Measurements from ENCODE around the gene LCE2A. TPM values are rescaled to one million over a fixed set of nuclear protein-coding genes. Genes with fewer than 3 reads are reported as not detected.

LCE2A gene
- total and polyA plus RNA-seq, 2 of the 8 experiments (the other 6 are each of a cell fraction or from before 2014, with no cell fraction given) = not detected

- H3K23ac ChIP-seq (ENCODE audit: insufficient read length) = no peak overlapping the region
- no peak for FAIRE-seq
- H2BK20ac ChIP-seq (ENCODE audit: low read length) = no peak overlapping the region
- H2AK5ac ChIP-seq (ENCODE audit: low read depth, low read length) = no peak overlapping the region
- H4K91ac ChIP-seq (replicated peaks; ENCODE audit: insufficient read length, low read length) = no peak overlapping the region
- no peak overlapping the region for H3K4me2 ChIP-seq (ENCODE audit: insufficient read depth in 1 of 2, low read depth in 2 of 2, low read length in 2 of 2)
- H3K79me1 ChIP-seq (ENCODE audit: low read depth, low read length) = no peaks in the 10 kb centered on the region
- peaks cover 82 to 97% of the 10 kb centered on the region in 2 experiments for H3K9me3 ChIP-seq (ENCODE audit: insufficient read depth in 2 of 2, low read depth in 1 of 2, low read length in 1 of 2)
- H3K27me3 ChIP-seq (replicated peaks in 1 of 4; ENCODE audit: control insufficient read depth in 3 of 4, extremely low read depth in 1 of 4, insufficient read depth in 3 of 4, low read length in 3 of 4) = no peaks in the 10 kb centered on the region
- no peak overlapping the region for H3K4ac ChIP-seq (replicated peaks; ENCODE audit: insufficient read length, low read depth, low read length)
- ChIA-PET POLR2A (ENCODE audit: partially characterized antibody) (no interaction called here), CTCF (ENCODE audit: partially characterized antibody) (no interaction called here)
- H3K56ac ChIP-seq (replicated peaks; ENCODE audit: insufficient read length, low read depth, low read length) = no peak overlapping the region
- no peak for DNase-seq (ENCODE audit: low read depth in 1 of 2, low spot score in 2 of 2)
- H4K5ac ChIP-seq (ENCODE audit: insufficient read length, low read depth, low read length) = no peak overlapping the region
- H2BK15ac ChIP-seq (ENCODE audit: low read length) = no peak overlapping the region
- no peak overlapping the region for H2BK12ac ChIP-seq (ENCODE audit: low read depth, low read length)
- H3K23me2 ChIP-seq (ENCODE audit: low read depth, low read length) = no peaks in the 10 kb centered on the region
- H3K9ac ChIP-seq (replicated peaks in 1 of 4; ENCODE audit: extremely low read depth in 1 of 4, low read depth in 3 of 4, low read length in 3 of 4) = no peak overlapping the region
- no peak overlapping the region for H2AFZ ChIP-seq (ENCODE audit: low read length)
- H3K18ac ChIP-seq (ENCODE audit: extremely low read depth, low read length) = no peak overlapping the region
- H4K20me1 ChIP-seq (replicated peaks in 1 of 2; ENCODE audit: control insufficient read depth in 1 of 2, insufficient read depth in 2 of 2, low read length in 2 of 2) = no peaks in the 10 kb centered on the region
- H3K27ac ChIP-seq (ENCODE audit: low read depth, low read length) = no peak overlapping the region
- no peaks in the 10 kb centered on the region; a peak in 1 of 8 replicates for H3K36me3 ChIP-seq (ENCODE audit: control insufficient read depth in 2 of 4, insufficient read depth in 4 of 4, low read length in 3 of 4)
- no peak overlapping the region for H3K4me3 ChIP-seq (ENCODE audit: extremely low read depth in 1 of 4, insufficient read depth in 2 of 4, low read depth in 3 of 4, low read length in 4 of 4)
- no peak overlapping the region for H3K14ac ChIP-seq (ENCODE audit: insufficient read length)
- no peaks in the 10 kb centered on the region for H3K4me1 ChIP-seq (replicated peaks in 1 of 4; ENCODE audit: control insufficient read depth in 3 of 4, insufficient read depth in 4 of 4, low read length in 3 of 4)
- no peak overlapping the region for H4K8ac ChIP-seq (ENCODE audit: extremely low read depth, insufficient read depth, low read length)
- H3K79me2 ChIP-seq (ENCODE audit: control insufficient read depth in 1 of 2, insufficient read depth in 2 of 2, low read length in 2 of 2) = no peaks in the 10 kb centered on the region
- H2BK5ac ChIP-seq (ENCODE audit: low read depth, low read length) = no peak overlapping the region
- no peak overlapping the region for H2BK120ac ChIP-seq (replicated peaks; ENCODE audit: low read depth, low read length)
- no peak for TF ChIP-seq CBX5 (IDR thresholded peaks at IDR 0.05; ENCODE audit: low read depth, low read length)
- no peak for TF ChIP-seq YY1 (IDR thresholded peaks at IDR 0.05; ENCODE audit: low read depth, low read length)
- TF ChIP-seq SIN3A (conservative IDR thresholded peaks at IDR 0.05 in 1 of 2, IDR thresholded peaks at IDR 0.05 in 1 of 2; ENCODE audit: low read depth in 1 of 2, low read length in 2 of 2) = no peak
- no peak for TF ChIP-seq ZNF274 (IDR thresholded peaks at IDR 0.05; ENCODE audit: borderline replicate concordance, extremely low read depth, low read length)
- TF ChIP-seq CHD2 (IDR thresholded peaks at IDR 0.05; ENCODE audit: low read length) = no peak
- no peak for TF ChIP-seq ATF2 (IDR thresholded peaks at IDR 0.05; ENCODE audit: low read length)
- TF ChIP-seq CHD1 (IDR thresholded peaks at IDR 0.05; ENCODE audit: low read depth, low read length) = no peak
- no peak for TF ChIP-seq HDAC2 (IDR thresholded peaks at IDR 0.05; ENCODE audit: borderline replicate concordance in 1 of 2, low read depth in 2 of 2, low read length in 2 of 2)
- no peak for TF ChIP-seq JUND (IDR thresholded peaks at IDR 0.05; ENCODE audit: low read length)
- no peak for TF ChIP-seq HDAC6 (IDR thresholded peaks at IDR 0.05; ENCODE audit: low read depth, low read length)
- no peak for TF ChIP-seq SIRT6 (IDR thresholded peaks at IDR 0.05; ENCODE audit: low read length)
- TF ChIP-seq EGR1 (IDR thresholded peaks at IDR 0.05; ENCODE audit: borderline replicate concordance, low read depth, low read length) = no peak
- TF ChIP-seq MAFK (IDR thresholded peaks at IDR 0.05; ENCODE audit: low read depth, low read length) = no peak
- no peak for TF ChIP-seq NRF1 (IDR thresholded peaks at IDR 0.05; ENCODE audit: low read depth, low read length)
- no peak for TF ChIP-seq CEBPB (IDR thresholded peaks at IDR 0.05; ENCODE audit: low read depth, low read length)
Observed at GRCh38 chr1:152741656-152742055, 43.5 kb downstream of the LCE2A start.

All from H1 (cell line).